Fibroblast of lung (primary cell): ENCODE data around the gene RASSF9.

Source experiments
- EZH2 ChIP-seq: IDR thresholded peaks from 2 replicates; pipeline ENCODE4 v1.5.1; 2012; ENCODE audit warnings: low read length, control low read depth, mild to moderate bottlenecking; ENCODE audit errors: missing control alignments
- TF ChIP-seq, protein P1 (sequence below), 2 donors: IDR thresholded peaks in 1 of 2; conservative IDR thresholded peaks in 1 of 2; 1 replicate in 1 of 2; 2 replicates in 1 of 2; pipeline ENCODE4 v1.5.1; 2011 to 2012; ENCODE audit warnings: low read length in 2 of 2, control low read depth in 1 of 2, inconsistent platforms in 1 of 2, low read depth in 1 of 2, mild to moderate bottlenecking in 1 of 2

DNA sequence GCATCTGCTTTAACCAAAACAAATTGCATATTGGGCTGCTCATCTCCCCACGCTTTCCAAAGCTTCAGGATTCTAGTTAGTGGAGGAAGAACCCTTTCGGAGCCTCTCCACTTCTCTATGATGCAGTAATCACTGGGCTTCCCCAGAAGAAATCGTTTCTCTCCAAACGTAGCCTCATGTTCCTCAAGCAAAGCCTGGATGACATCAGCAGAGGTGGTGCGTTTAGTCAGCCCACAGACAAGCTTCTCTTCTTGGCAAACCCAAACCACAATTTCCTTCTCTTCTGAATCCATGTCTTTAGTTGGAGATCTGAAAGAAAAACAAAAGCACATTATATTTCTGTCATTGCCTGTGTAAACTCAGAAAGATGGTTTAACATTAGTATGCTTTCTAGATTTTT lies 30.6 kb downstream of the RASSF9 start:
- TF ChIP-seq, protein P1, sequence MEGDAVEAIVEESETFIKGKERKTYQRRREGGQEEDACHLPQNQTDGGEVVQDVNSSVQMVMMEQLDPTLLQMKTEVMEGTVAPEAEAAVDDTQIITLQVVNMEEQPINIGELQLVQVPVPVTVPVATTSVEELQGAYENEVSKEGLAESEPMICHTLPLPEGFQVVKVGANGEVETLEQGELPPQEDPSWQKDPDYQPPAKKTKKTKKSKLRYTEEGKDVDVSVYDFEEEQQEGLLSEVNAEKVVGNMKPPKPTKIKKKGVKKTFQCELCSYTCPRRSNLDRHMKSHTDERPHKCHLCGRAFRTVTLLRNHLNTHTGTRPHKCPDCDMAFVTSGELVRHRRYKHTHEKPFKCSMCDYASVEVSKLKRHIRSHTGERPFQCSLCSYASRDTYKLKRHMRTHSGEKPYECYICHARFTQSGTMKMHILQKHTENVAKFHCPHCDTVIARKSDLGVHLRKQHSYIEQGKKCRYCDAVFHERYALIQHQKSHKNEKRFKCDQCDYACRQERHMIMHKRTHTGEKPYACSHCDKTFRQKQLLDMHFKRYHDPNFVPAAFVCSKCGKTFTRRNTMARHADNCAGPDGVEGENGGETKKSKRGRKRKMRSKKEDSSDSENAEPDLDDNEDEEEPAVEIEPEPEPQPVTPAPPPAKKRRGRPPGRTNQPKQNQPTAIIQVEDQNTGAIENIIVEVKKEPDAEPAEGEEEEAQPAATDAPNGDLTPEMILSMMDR (conservative IDR thresholded peaks at IDR 0.05 in 1 of 2, IDR thresholded peaks at IDR 0.05 in 1 of 2; ENCODE audit: low read depth in 1 of 2, low read length in 2 of 2), result no peak
- no peak for TF ChIP-seq EZH2
